SK-N-MC (cell line): ENCODE data around the gene CHRND.

Experiments
- DNase-seq: peaks from one replicate; pipeline ENCODE4 v3.0.0-alpha.2; 2011; ENCODE audit warnings: low read depth, low spot score
- H3K27ac ChIP-seq: fragments of 200-600 bp; sonication (generic); 2 replicates; pipeline ENCODE4 v1.5.1; 2016; ENCODE audit warnings: mixed run types
- H3K36me3 ChIP-seq: fragments of 200-600 bp; sonication (generic); 2 replicates; pipeline ENCODE4 v1.6.1; 2017; ENCODE audit warnings: antibody characterized with exemption, low read length, mixed read lengths; ENCODE audit not compliant: insufficient read depth
- H3K4me3 ChIP-seq: fragments of 200-600 bp; sonication (generic); 2 replicates; pipeline ENCODE4 v1.5.1; 2016
- H3K9ac ChIP-seq: fragments of 200-600 bp; sonication (generic); 2 replicates; pipeline ENCODE4 v1.8.0; 2017; ENCODE audit warnings: mixed run types, mixed read lengths; ENCODE audit not compliant: insufficient read length
- H3K9me3 ChIP-seq: fragments of 200-600 bp; sonication (generic); 2 replicates; pipeline ENCODE4 v1.6.1; 2017; ENCODE audit warnings: low read depth, mild to moderate bottlenecking, antibody characterized with exemption, low read length, moderate library complexity, mixed read lengths
- EZH2 ChIP-seq: fragments of 200-600 bp; sonication (generic); IDR thresholded peaks from one replicate; pipeline ENCODE4 v1.6.1; 2017; ENCODE audit warnings: antibody characterized with exemption
- FOXP2 ChIP-seq: optimal IDR thresholded peaks from 2 replicates; pipeline ENCODE3; 2011; ENCODE audit warnings: mild to moderate bottlenecking, moderate library complexity; ENCODE audit not compliant: insufficient read depth; ENCODE audit errors: extremely low read length, control extremely low read depth
- POLR2AphosphoS5 ChIP-seq: IDR thresholded peaks from 2 replicates; pipeline ENCODE4 v1.6.1; 2012; ENCODE audit warnings: mild to moderate bottlenecking, low read depth, low read length, borderline replicate concordance

Gene CHRND

GRCh38 chr2:232521098-232521497, 4.9 kb upstream of the CHRND start:
- H3K9ac ChIP-seq = no peak overlapping the region
- no peaks in the 10 kb centered on the region for H3K9me3 ChIP-seq
- no peak for DNase-seq
- no peak for TF ChIP-seq FOXP2
- no peaks in the 10 kb centered on the region for H3K36me3 ChIP-seq
- no peak overlapping the region for H3K4me3 ChIP-seq
- H3K27ac ChIP-seq = no peak overlapping the region

- TF ChIP-seq EZH2 (no peak), POLR2AphosphoS5 (no peak), FOXP2 (no peak)
- no peak overlapping the region for H3K27ac ChIP-seq
- peak overlapping the region; percentile 28; the same call in 1 of the 2 replicates for H3K4me3 ChIP-seq
- DNase-seq = no peak
- H3K36me3 ChIP-seq = no peaks in the 10 kb centered on the region
- H3K9ac ChIP-seq = no peak overlapping the region
- no peaks in the 10 kb centered on the region for H3K9me3 ChIP-seq
Measured at GRCh38 chr2:232521959-232522622, 3.9 kb upstream of the CHRND start.

- Histone ChIP-seq H3K27ac (no peak overlapping the region), H3K9ac (no peak overlapping the region), H3K36me3 (no peaks in the 10 kb centered on the region), H3K4me3 (peak overlapping the region; percentile 28; the same call in 1 of the 2 replicates), H3K9me3 (no peaks in the 10 kb centered on the region)
- TF ChIP-seq EZH2 (no peak), POLR2AphosphoS5 (no peak)
- DNase-seq = no peak
Measured at GRCh38 chr2:232522623-232523401, 3.1 kb upstream of the CHRND start.

DNA sequence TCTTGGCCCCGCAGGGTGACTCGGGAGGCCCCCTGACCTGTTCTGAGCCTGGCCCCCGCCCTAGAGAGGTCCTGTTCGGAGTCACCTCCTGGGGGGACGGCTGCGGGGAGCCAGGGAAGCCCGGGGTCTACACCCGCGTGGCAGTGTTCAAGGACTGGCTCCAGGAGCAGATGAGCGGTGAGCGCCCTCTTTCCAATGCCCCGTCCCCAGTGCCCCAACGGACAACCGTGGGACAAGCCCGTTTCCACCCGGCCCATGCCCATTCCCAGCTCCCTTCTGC, 2.6 kb upstream of the CHRND start:
- Histone ChIP-seq H3K4me3 (no peak overlapping the region), H3K36me3 (no peaks in the 10 kb centered on the region), H3K27ac (no peak overlapping the region), H3K9me3 (no peaks in the 10 kb centered on the region), H3K9ac (no peak overlapping the region)
- DNase-seq = no peak
- peak; percentile 52 for TF ChIP-seq EZH2
- no peak for TF ChIP-seq FOXP2
- no peak for TF ChIP-seq POLR2AphosphoS5

DNA sequence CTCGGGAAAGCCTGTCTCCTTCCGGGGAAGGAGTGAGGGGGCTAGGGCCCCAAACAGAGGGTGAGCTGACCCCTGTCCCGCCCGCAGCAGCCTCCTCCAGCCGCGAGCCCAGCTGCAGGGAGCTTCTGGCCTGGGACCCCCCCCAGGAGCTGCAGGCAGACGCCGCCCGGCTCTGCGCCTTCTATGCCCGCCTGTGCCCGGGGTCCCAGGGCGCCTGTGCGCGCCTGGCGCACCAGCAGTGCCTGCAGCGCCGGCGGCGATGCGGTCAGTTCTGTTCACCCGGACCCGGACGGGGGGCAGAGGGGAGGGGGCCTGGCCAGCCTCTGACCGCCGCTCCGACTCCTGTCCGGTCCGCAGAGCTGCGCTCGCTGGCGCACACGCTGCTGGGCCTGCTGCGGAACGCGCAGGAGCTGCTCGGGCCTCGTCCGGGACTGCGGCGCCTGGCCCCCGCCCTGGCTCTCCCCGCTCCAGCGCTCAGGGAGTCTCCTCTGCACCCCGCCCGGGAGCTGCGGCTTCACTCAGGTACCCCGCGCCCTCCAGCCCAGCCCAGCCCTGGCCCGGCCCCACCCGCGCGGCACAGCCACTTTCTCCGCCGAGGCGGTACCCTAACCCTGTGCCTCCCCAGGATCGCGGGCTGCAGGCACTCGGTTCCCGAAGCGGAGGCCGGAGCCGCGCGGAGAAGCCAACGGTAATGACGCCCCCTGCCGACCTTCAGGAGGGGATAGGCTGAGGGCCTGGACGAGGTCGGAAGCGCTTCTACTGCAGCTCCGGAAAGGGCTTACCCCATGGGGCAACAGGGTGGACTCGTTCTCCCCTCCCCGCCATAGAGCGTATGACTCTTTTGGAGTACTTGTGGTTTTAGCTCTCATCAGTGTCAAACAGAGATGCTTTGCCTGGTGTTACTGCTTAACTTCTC, 2.0 kb upstream of the CHRND start:
- no peaks in the 10 kb centered on the region for H3K9me3 ChIP-seq
- H3K9ac ChIP-seq = no peak overlapping the region
- H3K27ac ChIP-seq = no peak overlapping the region
- H3K4me3 ChIP-seq = peak overlapping the region; percentile 43
- no peaks in the 10 kb centered on the region for H3K36me3 ChIP-seq
- TF ChIP-seq FOXP2 (no peak), EZH2 (no peak), POLR2AphosphoS5 (no peak)
- DNase-seq = no peak

DNA sequence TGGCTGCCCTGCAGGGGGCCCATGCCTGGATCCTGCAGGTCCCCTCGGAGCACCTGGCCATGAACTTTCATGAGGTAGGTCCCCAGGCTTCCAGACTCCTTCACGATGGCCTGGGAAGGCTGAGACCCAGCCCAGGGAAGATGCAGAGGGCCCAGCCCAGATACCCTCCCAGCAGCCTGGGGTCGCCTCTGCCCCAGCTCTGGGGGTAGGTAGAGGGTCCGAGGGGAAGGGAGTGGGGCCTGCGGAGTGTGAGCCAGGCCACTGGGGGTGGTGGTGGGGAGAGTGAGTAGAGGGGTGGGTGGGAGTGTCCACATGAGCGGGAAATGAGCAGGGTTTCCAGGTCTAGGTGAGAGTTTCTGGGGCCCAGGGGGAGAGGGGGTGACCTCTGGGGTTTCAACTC, 1.2 kb upstream of the CHRND start:
- Histone ChIP-seq H3K9ac (no peak overlapping the region), H3K36me3 (no peaks in the 10 kb centered on the region), H3K9me3 (no peaks in the 10 kb centered on the region), H3K27ac (no peak overlapping the region), H3K4me3 (no peak overlapping the region)
- DNase-seq = no peak
- no peak for TF ChIP-seq EZH2
- no peak for TF ChIP-seq FOXP2
- no peak for TF ChIP-seq POLR2AphosphoS5

DNA sequence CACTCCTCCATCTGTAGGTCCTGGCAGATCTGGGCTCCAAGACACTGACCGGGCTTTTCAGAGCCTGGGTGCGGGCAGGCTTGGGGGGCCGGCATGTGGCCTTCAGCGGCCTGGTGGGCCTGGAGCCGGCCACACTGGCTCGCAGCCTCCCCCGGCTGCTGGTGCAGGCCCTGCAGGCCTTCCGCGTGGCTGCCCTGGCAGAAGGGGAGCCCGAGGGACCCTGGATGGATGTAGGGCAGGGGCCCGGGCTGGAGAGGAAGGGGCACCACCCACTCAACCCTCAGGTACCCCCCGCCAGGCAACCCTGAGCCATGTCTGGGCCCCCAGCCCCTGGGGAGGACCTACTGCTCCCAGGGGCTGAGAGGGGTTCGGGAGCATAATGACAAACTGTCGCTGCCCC, 761 bp upstream of the CHRND start:
- DNase-seq = no peak
- Histone ChIP-seq H3K9me3 (no peaks in the 10 kb centered on the region), H3K36me3 (no peaks in the 10 kb centered on the region), H3K27ac (no peak overlapping the region), H3K4me3 (no peak overlapping the region), H3K9ac (no peak overlapping the region)
- TF ChIP-seq FOXP2 (no peak), POLR2AphosphoS5 (no peak), EZH2 (no peak)

DNA sequence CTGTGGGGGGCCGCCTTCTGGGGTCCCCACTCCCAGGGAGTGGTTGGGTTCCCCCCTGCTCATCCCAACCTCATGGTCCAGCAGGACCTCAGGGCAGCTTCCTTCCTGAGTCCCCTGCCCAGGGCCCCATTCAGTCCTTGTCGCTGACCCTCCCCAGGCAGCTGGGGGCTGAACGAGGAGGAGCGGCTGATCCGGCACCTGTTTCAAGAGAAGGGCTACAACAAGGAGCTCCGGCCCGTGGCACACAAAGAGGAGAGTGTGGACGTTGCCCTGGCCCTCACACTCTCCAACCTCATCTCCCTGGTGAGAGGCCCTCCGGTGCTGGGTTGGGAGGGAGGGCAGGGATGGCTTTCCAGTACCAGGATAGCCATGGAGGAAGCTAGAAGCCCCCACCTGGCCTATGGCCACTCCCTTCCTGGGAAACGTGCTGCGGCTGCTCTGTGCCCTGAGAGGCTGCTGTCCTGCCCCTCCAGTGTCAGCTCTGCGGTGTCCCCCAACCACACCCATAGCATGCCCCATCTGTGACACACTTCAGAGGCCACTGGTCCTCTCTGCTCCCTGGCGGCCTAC, 497 bp downstream of the CHRND start:
- TF ChIP-seq FOXP2 = no peak
- TF ChIP-seq POLR2AphosphoS5 = no peak
- TF ChIP-seq EZH2 = no peak
- Histone ChIP-seq H3K36me3 (no peaks in the 10 kb centered on the region), H3K27ac (no peak overlapping the region), H3K9me3 (no peaks in the 10 kb centered on the region), H3K9ac (no peak overlapping the region), H3K4me3 (no peak overlapping the region)
- no peak for DNase-seq
